Sciatic nerve (tissue), 2 donors: ENCODE measurements around the gene DNM2. TPM values are rescaled to one million over a fixed set of nuclear protein-coding genes. Genes with fewer than 3 reads are reported as not detected.

Experiments used
- ATAC-seq: fragments of 200-7000 bp; cut with Tn5 transposase; one replicate; pipeline ENCODE4 v1.9.1; 2020; ENCODE audit warnings: mild to moderate bottlenecking, moderate library complexity
- DNase-seq: peaks from one replicate; pipeline ENCODE4 v3.0.0-alpha.2; 2020; ENCODE audit warnings: low spot score
- intact Hi-C: fragments of 100-400 bp; cut with DNase I; formaldehyde crosslinking; loops from one replicate; pipeline ENCODE4 v1.14.2; 2022
- total RNA-seq: library from RNA; stranded (reverse); fragmentation: NEBNext Ultra II Directional; extraction: Animal tissue kit (Norgen Biotek cat#: 25700); gene quantifications from one replicate; pipeline ENCODE4 v1.2.1, GENCODE V29; 2021
- donor health status: DM: no; HTN: no; CAD: no.
- donor health status: DM: no; HTN: no; CAD: no.

DNM2 gene
- total RNA-seq, 1 donor from 2014 or later: 136 TPM

- intact Hi-C loops: no loop called here
- ATAC-seq: no peak
- DNase-seq: no peak
These were observed 48.3 kb downstream of the DNM2 start for GRCh38 chr19:10766049-10766623.

DNA sequence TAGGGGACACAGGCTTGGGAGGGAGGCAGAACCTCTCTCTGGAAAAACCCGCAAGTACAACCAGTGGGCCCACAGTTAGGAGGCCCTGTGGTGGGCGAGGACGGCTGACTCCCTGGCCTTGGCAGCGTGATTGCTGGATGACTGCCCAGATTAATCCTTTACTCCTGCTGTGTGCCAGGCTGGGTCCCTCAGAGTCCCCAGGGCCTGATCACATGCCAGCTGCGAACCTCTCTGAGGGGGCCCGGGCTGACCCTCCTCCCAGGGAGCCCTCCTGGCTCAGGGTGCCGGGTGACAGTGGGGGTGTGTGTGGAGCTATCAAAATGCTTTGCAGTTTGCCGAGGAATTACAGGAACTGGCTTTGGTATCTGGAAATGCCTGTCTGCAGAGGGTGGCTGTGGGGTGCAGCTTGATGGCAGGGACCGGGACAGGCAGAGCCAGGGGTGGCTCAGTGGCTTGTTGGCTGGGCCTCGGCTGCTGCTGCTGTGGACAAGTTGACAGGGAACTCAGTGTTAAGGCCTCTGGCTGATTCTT lies 48.9 kb downstream of the DNM2 start:
- ATAC-seq (peak; percentile 9), DNase-seq (no peak)
- intact Hi-C loops: no loop called here

GRCh38 chr19:10767726-10768125 lies 49.8 kb downstream of the DNM2 start:
- ATAC-seq: no peak
- intact Hi-C loops: no loop called here
- DNase-seq: no peak

- DNase-seq (no peak), ATAC-seq (no peak)
- intact Hi-C loops: no loop called here
These were observed 50.5 kb downstream of the DNM2 start for GRCh38 chr19:10768369-10768768.

- DNase-seq (no peak), ATAC-seq (no peak)
- intact Hi-C loops: no loop called here
These were observed 51.1 kb downstream of the DNM2 start for GRCh38 chr19:10768936-10769335.

GRCh38 chr19:10769533-10770491 lies 51.9 kb downstream of the DNM2 start:
- ATAC-seq (peak; percentile 90), DNase-seq (no peak)
- intact Hi-C loops: no loop called here

GRCh38 chr19:10773969-10774368 lies 56.1 kb downstream of the DNM2 start:
- no peak for DNase-seq
- intact Hi-C loops: no loop called here
- no peak for ATAC-seq

- intact Hi-C loops: no loop called here
- ATAC-seq (no peak), DNase-seq (no peak)
These were observed 57.0 kb downstream of the DNM2 start for GRCh38 chr19:10774893-10775292.

DNA sequence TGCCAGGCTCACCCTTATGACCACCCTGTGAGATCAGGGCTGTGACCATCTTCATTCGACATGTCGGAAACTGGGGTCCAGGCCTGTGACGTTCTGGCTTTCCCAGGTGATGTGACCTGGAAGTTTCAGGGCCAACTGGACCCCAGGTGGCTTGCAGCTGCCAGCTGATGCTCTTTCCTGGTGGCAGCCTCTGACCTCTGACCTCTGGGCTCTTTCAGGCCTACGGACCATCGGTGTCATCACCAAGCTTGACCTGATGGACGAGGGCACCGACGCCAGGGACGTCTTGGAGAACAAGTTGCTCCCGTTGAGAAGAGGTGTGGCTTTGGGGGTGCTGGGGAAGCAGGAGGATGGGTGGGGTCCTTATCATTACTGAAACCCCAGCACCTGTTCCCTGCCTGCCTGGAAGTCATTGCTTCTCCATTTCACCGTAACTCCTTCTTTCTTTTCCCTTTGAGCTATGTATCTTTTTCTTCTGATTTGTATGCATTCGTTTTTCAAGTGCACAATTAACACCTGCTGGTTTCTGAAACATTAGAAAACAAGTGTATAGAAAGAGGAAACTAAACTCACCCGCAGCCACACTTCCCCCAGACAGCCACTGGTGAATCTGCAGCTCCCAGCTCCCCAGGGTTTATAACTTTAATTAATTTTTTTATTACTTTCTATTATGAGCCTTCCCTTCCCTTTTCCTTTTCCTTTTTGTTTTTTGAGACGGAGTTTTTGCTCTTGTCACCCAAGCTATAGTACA lies 59.2 kb downstream of the DNM2 start:
- ATAC-seq: no peak
- intact Hi-C loops: no loop called here
- DNase-seq: no peak

GRCh38 chr19:10780368-10780767 lies 62.5 kb downstream of the DNM2 start:
- intact Hi-C loops: no loop called here
- peak; percentile 70 for DNase-seq
- ATAC-seq: peak; percentile 85

GRCh38 chr19:10782795-10783194 lies 64.9 kb downstream of the DNM2 start:
- DNase-seq: no peak
- intact Hi-C loops: no loop called here
- no peak for ATAC-seq

- intact Hi-C loops: no loop called here
- no peak for DNase-seq
- ATAC-seq: peak; percentile 65
These were observed 66.4 kb downstream of the DNM2 start for GRCh38 chr19:10784257-10784656.

DNA sequence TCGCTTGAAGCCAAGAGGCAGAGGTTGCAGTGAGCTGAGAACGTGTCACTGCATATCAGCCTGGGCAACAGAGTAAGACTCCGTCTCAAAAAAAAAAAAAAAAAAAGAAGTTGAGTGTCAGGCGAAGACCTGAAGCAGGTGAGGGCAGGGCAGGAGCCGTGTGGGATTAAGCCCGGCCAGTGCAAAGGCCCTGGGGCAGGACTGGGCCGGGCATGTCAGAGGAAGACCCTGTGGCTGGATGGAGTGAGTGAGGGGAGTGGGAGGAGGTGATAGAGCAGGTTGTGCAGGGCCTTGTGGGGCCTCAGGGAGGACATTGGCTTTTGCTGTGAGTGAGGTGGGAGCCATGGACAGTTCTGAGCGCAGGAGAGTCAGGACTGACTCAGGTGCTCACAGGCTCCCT lies 70.3 kb downstream of the DNM2 start:
- no peak for ATAC-seq

DNA sequence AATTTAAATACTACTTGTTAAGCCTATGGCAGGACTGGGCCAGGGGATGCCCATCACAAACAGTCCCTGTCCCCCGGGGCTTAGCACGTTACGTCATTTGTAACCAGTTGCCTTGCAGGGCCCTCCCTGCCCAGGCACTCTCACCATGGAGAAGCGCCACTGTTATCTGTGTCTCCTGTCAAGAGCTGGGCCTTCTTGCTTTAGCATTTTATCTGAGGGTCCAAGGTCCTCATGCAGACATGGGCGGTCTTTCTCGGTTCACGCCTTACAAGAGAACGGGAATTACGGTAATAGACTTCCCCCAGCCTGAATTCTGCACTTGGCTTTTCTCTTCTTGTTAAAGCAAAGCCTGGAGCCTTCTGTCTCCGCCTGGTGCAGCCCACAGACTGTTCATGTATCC lies 72.0 kb downstream of the DNM2 start:
- DNase-seq (no peak), ATAC-seq (no peak)
- intact Hi-C loops: no loop called here

More for the DNA sequence above, 70.3 kb downstream of the DNM2 start:
- DNase-seq: no peak
- intact Hi-C loops: no loop called here

DNA sequence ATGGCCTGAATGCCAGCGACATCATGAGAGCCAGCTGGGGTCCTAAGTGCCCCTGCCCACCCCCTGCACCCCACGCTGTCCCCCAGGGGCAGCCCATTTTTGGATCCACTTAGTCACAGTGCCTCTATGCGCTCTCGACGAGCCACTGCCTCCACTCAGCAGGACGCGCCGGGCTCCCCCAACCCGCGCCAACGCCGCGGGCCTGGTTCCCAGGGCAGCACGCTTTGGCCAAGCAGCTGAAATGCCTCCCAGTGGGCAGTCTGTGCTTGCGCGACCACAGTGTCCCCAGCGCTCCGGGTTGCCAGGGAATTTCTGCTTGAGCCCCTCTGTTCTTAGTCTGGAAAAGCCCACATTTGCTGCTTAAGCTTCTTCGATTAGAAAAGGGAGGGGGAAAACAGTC lies 78.8 kb downstream of the DNM2 start:
- no peak for DNase-seq
- intact Hi-C loops: no loop called here
- ATAC-seq: no peak

DNA sequence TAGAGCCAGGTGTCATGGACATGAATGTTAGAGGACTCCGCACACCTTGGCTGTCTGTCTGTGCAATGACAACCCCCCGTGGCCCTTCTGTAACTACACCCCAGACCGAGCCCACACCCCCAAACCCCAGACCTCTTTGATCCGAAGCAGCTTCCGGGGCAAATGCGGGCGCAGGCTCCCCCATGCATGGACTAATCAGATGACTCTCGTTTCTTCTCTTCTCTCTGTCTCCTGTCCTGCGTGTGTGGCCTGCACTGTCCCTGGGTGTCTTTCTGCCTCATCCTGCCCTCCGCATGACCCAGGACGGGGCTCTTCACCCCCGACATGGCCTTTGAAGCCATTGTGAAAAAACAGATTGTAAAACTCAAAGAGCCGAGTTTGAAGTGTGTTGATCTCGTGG lies 79.2 kb downstream of the DNM2 start:
- ATAC-seq (no peak), DNase-seq (no peak)
- intact Hi-C loops: no loop called here

DNA sequence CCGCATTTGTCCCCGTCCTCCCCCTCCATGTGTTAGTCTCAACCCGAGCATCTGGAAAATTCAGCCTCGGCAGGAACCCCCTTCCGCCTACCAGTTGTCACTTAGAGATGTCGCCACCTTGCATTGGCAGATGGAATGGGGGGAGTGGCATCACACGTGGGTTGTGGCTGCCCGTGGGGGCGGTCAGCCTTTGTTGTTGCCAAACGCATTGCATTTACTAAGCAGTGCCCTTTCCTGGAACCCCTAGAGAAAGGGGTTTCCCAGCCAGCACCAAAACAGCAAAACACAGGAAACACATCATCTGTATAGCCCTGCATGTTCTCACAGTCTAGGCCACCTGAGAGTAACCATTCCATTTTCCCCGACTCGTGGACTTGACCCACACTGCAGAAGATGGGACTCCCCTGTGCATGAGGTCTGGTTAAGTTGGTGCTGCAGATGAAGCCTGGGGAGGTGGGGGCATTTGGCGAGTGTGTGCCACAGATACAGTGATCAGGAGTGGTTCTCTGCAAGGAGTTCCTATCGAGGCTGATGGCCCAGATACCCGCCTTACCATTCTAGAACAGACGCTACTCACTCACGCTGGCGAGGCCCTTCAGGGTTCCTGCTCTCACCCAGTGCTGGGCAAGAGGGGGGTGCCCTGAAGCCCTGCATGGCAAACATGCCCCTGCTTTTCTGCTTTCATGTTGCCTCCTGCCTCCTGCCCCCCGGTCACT lies 79.8 kb downstream of the DNM2 start:
- ATAC-seq (no peak), DNase-seq (no peak)
- intact Hi-C loops: no loop called here

DNA sequence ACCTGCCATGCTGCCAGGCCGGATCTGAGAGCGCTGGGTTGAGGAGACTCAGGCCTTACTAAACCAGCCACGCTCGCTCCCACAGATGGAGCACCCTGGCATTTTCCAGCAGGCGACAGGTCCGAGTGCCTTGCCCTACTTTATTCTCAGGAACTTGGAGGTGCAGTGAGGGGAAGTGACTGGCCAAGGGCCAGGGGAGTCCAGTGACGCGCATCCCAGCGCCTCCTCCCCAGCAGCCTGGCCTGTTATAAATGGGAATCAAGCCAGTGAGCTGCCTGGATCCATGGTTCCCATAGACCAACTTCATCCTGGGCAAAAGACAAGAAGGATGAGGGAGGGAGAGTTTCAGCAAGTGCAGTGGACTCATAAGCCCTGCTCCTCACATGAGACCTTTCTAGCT lies 82.6 kb downstream of the DNM2 start:
- ATAC-seq (no peak), DNase-seq (no peak)
- intact Hi-C loops: no loop called here

DNA sequence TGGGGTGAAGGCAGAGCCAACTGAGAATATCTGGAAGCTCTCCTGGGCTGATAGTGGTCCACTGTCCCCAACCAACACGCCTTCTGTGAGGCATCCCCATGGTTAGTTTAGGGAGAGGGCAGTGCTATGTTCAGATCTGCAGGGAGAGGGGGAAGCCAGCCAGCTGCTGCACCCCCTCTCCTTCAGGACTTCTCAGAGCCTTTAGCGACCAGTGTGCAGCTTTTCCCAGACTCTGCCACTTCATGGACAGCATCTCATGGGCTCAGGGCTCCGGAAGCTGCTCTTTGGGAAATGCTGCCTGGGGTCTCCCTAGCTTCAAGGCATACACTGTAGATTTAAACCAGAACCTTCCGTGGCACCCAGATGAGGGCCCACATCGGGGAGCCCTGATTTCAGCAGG lies 84.6 kb downstream of the DNM2 start:
- ATAC-seq: no peak
- intact Hi-C loops: no loop called here
- DNase-seq: no peak
